ENCODE results near the gene TMEM129.

DNA sequence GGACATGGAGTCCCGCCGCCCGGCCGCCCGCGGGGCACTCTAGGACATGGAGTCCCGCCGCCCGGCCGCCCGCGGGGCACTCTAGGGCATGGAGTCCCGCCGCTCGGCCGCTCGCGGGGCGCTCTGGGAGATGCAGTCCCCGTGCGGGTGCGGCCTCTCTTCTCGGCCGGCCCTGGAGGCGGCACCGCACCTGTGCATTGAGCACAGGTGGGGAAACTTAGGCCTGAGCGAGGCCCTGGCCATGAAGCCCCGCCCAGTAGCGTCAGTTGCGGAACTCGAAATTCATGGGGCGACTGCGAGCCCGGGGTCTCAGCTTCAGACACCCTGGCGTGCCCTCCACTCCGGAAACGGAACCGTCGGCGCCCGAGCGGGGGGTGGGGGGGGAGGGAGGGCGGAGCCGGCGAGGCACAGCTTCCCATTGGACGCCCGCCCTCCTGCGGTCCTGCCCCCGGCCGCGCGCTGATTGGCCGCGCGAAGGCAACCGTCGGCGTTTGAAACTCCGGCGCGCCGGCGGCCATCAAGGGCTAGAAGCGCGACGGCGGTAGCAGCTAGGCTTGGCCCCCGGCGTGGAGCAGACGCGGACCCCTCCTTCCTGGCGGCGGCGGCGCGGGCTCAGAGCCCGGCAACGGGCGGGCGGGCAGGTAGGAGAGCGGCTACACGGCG, at the start of gene TMEM129, which contains the start of gene TACC3:
- TF ChIP-seq POLR2AphosphoS5 (IDR thresholded peaks at IDR 0.05) (peak; percentile 29 to 71 (median 60)), POLR2A (IDR thresholded peaks at IDR 0.05) (no peak)
- TF ChIP-seq, protein P1, sequence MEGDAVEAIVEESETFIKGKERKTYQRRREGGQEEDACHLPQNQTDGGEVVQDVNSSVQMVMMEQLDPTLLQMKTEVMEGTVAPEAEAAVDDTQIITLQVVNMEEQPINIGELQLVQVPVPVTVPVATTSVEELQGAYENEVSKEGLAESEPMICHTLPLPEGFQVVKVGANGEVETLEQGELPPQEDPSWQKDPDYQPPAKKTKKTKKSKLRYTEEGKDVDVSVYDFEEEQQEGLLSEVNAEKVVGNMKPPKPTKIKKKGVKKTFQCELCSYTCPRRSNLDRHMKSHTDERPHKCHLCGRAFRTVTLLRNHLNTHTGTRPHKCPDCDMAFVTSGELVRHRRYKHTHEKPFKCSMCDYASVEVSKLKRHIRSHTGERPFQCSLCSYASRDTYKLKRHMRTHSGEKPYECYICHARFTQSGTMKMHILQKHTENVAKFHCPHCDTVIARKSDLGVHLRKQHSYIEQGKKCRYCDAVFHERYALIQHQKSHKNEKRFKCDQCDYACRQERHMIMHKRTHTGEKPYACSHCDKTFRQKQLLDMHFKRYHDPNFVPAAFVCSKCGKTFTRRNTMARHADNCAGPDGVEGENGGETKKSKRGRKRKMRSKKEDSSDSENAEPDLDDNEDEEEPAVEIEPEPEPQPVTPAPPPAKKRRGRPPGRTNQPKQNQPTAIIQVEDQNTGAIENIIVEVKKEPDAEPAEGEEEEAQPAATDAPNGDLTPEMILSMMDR (IDR thresholded peaks at IDR 0.05), result no peak

Data from breast epithelium (tissue), 3 donors.